Fibroblast of skin of right biceps (primary cell): ENCODE data around the gene BUB1.
"Not testable (repeated sequence)": the region's sequence is repeated elsewhere in the genome, so short reads cannot be mapped to it uniquely, and the experiment has no call there.

Experiments
- DNase-seq: peaks from one replicate; pipeline ENCODE4 v3.0.0-alpha.2; 2013

BUB1 gene

GRCh38 chr2:110690083-110690965, 12.5 kb upstream of the BUB1 start:
- no peak for DNase-seq

- no peak for DNase-seq
These were observed 10.8 kb upstream of the BUB1 start for GRCh38 chr2:110688594-110689091.

GRCh38 chr2:110687775-110688484, 10.1 kb upstream of the BUB1 start:
- DNase-seq = not testable (repeated sequence)

GRCh38 chr2:110682872-110683271, 5.0 kb upstream of the BUB1 start:
- DNase-seq = no peak

GRCh38 chr2:110682267-110682666, 4.4 kb upstream of the BUB1 start:
- DNase-seq = no peak

GRCh38 chr2:110680709-110681108, 2.8 kb upstream of the BUB1 start:
- no peak for DNase-seq

GRCh38 chr2:110679865-110680264, 2.0 kb upstream of the BUB1 start:
- DNase-seq = no peak

GRCh38 chr2:110679337-110679707, 1.5 kb upstream of the BUB1 start:
- peak; percentile 17 for DNase-seq

- peak; percentile 16 for DNase-seq
These were observed 834 bp upstream of the BUB1 start for GRCh38 chr2:110678457-110679336.

GRCh38 chr2:110677080-110677479, 783 bp downstream of the BUB1 start:
- no peak for DNase-seq

- no peak for DNase-seq
These were observed 2.2 kb downstream of the BUB1 start for GRCh38 chr2:110675679-110676078.

GRCh38 chr2:110674620-110675555, 3.0 kb downstream of the BUB1 start:
- peak; percentile 12 for DNase-seq

- no peak for DNase-seq
These were observed 4.7 kb downstream of the BUB1 start for GRCh38 chr2:110673201-110673600.

- no peak for DNase-seq
These were observed 7.0 kb downstream of the BUB1 start for GRCh38 chr2:110670826-110671225.

GRCh38 chr2:110669079-110669478, 8.8 kb downstream of the BUB1 start:
- no peak for DNase-seq

- DNase-seq = no peak
These were observed 10.8 kb downstream of the BUB1 start for GRCh38 chr2:110667071-110667470.

- DNase-seq = no peak
These were observed 13.7 kb downstream of the BUB1 start for GRCh38 chr2:110664135-110664534.

GRCh38 chr2:110662560-110662959, 15.3 kb downstream of the BUB1 start:
- no peak for DNase-seq

- DNase-seq = no peak
These were observed 17.3 kb downstream of the BUB1 start for GRCh38 chr2:110660558-110660957.

- DNase-seq = no peak
These were observed 18.6 kb downstream of the BUB1 start for GRCh38 chr2:110659248-110659647.

- DNase-seq = no peak
These were observed 20.0 kb downstream of the BUB1 start for GRCh38 chr2:110657724-110658305.
